Fibroblast of skin of right quadriceps (primary cell): Measurements from ENCODE around the gene CAMK1D.

Source experiments
- DNase-seq: peaks from one replicate; pipeline ENCODE4 v3.0.0-alpha.2; 2013

Gene CAMK1D

DNA sequence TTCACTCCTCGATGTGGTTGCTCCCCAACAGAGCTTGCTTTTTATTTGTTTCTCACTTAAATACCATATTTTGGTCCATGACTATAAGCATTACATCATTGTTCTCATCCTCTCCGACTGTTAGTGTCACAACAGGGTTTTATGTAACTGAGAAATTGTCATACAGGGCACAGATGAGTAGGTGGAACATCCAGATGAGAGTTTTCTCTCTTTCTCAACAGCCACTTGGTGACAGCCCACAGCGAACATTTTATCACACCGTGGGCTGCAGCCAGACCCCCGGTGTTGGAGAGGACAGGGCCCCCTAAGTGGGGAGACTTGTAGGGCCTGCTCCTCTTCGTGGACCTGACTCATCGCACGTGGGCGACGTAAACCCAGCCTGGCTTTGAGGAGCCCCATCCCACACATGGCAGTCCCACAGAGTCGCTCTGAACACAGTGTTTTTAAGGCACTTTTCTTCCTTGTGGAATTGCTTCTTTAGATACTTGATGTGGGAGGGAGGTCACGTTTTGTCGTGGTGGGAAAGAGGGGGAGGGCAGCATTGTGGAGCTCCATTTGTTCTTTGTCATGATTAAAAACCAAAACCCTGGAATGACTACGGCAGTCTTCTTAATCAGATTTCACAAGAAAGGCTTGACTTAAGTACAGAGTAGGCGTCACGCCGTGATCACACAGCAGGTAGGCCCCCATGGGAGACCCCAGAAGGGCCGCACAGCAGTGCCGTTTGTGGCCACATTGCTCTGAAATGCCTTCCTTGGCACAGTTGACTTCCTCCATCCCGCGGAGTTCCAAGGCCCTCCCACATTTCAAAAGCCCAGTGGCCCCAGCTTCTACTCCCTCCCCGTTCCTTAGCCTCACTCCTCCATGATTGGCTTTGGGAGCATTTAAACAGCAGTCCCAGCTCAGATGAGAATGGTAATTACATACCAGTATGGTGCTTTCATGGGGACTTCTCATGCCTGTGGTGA, 431.6 kb downstream of the CAMK1D start:
- DNase-seq, result peak; percentile 12

DNA sequence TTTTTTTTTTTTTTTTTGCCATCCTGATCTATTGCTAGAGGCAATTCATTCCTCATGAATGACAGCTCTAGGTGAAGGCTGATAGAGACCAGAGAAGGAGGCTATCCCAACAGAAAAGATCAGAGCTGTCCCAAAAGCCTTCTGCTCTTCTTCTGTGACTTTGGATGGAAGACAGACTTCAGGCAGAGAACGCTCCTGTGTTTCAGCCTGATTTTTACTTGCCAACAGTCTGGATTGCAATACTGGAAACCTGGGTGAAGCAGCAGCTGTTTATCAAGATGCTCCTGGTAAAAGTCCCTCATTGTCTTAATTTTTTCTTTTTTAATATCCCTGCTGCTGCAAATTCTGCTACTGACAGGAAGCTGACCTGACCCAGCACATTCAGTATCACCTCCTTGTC, 432.6 kb downstream of the CAMK1D start:
- no peak for DNase-seq

DNA sequence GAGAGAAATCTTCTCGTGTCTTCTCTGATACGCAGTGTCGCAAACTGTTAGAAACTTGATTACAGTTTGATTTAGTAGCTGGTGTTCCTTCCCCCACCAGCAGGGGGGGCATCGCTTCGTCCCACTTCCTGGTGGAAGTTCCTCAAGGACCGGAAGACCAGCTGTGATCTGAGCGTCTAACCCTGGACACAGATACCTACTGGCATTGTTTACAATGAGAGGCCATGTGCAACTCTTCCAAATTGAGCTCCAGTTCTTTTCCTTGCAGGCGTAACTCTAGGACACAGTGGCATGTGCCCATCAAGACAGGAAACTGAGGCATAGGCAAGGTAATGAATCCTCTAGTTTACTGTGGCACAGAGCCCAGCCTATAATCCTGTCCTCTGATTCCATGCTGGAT, 433.2 kb downstream of the CAMK1D start:
- peak; percentile 22 for DNase-seq

DNA sequence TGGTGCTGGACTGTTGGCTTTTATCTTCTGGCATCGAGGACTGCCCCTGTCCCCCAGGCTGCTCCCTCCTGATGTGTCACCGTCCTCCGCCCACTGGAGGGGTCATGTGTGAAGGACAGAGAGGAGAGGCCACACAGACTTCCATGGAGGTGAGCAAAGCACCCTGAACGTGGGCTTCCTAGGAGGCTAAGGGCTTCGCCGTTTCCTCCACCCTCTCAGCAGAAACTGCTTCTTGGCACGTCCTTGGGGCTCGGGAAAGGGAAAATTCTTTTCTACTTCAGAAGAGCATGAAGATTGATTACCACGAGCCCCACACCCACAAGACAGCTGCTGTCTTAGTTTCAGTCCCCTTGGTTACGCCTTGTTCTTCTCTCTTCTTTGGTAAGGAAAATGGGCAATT, 433.9 kb downstream of the CAMK1D start:
- DNase-seq, result no peak

DNA sequence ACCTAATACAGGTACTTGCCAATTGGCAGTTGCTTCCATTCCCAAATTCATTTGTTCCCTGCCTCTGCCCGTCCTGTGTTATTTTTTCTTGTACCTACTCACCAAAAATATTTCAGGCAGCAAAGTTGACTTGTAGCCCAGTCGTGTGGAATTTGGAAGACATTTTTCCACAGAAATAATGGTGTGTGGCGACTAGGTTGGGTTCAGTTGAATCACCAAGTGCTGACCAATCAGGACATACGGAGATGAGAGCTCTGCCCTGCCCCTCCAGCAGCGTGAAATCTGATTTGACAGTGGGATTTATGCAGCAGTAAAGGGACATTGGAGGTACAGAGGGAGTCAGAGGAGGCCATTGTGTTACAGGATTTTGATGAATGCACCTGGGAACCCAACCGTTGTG, 435.3 kb downstream of the CAMK1D start:
- DNase-seq, result no peak

DNA sequence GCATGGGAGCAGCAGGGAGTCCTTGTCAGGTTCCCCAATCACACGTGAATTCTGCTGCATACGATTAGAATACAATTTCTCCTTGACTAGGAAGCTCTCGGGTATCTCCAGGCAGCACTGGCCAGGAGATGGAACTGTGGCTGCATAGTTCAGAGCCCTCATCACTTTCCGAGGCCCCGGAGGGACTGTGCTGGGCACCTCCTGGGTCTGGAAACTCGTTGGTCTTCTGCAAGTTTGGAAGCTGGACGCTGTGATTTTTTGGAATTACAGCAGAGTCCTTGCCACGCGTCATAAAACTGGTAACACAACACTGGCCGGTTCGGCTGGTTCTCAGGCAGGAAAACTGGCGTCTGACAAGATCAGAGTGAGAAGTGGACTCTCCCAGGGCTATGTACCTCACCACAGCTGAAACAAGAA, 436.1 kb downstream of the CAMK1D start:
- DNase-seq, result no peak

DNA sequence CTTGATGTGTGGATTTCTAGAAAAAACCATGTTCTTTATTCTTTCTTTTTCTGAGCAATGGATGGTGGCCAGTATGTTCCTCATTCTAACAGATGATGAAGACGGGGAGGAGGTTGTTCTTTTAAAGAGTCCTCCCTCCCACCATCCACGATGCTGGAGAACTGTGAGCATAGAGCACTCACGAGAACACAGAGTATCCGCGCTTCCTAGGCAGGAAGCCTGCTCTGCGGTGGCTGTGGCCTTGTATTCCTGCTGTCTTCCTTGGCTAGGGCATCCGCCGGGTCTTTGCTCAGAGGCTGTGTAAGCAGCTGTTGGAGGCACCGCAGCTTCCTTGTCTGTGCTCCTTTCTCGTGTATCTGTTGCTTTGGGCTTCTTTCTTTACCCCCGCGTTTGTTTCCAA, 437.9 kb downstream of the CAMK1D start:
- DNase-seq, result no peak

DNA sequence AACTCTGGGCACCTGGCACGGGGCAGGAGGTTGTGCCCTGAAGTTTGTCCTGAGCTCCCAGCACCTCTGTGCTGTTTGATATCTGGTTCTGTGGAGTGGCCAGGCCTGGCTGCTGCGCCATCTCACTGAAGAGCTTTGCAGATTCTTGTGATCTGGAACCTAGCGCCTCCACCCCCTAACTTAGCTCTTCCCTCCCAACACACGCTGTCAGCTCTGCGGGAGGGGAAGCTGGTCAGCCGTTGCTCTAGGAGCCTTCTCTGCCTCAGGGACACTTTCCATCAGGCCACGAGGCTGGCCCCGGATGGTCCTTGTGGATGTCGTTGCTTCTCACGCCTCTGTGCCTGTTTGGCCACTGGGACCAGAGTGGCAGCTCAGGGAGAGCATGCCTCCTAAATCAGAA, 438.9 kb downstream of the CAMK1D start:
- DNase-seq, result no peak

DNA sequence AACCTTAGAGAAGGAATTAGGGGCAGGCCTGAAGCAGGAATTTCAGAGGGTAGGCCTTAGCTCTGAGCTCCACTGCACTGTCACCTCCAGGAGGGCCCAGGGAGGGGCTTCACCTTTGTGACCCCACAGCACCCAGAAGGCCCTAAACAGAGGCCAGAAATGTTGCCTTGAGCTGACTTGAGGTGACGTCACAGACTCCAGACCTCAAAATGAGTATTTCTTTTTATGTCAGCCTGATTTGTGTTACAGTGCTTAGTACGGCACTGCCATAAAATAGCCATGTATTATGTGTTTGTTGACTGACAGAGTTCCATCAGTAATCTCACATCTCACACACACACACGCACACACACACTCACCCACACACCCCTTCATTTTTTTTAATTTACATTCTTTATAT, 440.9 kb downstream of the CAMK1D start:
- DNase-seq, result no peak

DNA sequence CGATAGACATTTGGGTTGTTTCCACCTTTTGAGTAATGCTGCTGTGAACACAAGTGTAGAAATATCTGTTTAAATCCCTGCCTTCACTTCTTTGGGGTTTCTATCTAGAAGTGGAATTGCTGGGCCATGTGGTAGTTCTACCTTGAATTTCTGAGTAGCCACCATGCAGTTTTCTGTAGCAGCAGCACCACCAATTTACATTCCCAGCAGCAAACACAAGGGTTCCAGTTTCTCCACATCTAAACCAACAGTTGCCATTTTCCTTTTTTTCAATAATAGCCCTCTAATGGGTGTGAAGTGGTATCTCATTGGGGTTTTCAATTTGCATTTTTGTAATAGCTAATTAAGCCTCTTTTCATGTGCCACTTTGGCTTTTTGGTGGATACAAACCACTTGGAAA, 442.4 kb downstream of the CAMK1D start:
- DNase-seq, result no peak

DNA sequence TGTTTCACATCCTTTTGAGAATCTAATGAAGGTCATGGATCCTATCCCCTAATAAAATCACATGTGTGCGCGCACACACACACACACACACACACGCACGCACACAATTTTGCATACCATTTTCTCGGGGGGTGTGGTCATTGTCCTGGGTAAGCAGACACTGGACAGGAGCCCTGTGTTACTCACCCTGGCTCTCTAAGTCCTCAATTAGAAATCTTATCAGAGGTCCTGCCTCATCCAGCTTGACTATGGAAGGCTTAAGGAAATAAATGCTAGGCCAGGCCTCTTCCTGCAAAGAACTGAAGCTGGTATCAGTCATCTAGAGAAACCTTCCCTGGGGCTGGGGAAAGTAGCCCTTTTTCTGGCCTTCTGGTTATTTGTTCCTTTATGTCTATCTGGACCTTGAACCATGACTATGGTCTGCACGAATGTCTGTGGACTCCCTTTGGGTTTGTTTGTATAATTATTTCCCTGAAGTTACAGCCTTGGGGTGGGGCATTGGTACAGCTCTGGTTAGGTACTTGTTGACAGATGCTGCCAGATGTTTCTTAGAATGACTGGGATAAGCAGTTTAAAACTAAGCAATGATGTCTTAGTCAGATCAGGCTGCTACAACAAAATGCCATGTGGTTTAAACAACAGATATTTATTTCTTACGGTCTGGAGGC, 443.7 kb downstream of the CAMK1D start:
- DNase-seq, result no peak

DNA sequence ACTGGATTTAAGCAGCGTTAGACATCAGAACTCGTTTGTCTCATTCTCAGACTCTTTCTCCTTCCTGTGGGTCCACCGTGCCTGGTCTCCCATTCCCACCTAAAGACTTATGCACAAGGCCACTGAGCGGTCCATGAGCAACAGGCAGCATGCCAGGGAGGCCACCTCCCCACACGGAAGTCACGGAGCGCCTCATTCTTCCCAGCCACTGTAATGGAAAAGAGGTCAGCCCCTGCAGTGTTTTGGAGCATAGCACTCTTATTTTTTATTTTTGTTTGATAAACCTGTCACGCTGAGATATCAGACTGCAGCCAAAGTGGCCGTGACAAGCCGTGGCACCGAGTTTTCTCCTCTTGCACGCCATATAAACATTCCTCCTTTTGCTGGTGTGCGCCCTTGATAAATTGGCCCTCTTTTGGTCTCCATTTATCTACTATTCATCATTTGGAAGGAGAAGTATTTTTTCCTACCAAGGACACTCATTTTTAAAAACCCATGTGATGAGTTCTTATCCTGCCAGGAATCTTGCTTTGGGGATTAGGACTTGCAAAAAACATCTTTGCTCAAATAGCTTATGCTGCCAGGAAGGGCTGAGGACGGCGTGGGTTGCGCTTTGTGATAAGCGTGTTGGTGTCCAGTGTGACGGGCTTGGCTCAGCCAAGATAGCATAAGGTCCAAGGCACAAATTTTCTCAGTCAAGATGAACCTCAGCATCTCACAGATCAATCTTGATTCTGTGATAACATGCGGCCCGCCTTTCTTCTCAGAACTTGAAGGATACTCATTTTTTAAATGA, 446.2 kb downstream of the CAMK1D start:
- no peak for DNase-seq

DNA sequence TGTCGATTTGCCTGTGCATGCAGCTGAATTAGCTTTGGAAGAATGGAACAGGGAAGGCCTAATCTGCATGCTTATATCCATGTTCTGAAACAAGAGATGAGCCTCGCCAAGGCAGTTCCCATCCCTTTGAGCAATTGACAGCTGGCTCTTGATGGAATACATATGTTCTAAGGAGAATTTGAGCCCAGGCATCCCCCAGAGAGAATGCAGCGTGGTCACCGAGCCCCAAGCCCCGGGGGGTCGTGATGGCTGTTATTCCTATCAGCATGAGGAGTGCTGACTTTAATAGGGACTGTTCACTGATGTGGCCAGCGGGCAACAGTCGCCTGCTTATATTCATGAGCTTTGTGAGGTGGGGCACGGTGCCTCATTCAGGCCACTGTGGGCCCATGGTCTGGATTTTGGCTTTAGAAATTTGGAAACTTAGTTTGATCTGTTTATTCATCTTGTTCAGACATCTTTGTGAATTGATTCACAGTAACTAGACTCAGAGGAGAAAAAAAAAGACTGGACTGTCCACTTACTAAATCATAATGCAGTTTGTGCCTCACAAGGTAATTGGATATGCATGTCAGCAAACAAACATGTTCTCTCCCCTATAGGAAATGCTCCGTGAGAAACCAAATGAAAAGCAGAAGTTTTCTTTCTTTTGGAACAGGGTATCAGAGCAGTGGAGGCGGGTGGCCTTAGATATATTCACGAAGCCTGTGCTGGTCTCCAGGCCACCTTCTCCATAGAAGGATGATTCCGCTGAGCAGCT, 447.2 kb downstream of the CAMK1D start:
- no peak for DNase-seq

DNA sequence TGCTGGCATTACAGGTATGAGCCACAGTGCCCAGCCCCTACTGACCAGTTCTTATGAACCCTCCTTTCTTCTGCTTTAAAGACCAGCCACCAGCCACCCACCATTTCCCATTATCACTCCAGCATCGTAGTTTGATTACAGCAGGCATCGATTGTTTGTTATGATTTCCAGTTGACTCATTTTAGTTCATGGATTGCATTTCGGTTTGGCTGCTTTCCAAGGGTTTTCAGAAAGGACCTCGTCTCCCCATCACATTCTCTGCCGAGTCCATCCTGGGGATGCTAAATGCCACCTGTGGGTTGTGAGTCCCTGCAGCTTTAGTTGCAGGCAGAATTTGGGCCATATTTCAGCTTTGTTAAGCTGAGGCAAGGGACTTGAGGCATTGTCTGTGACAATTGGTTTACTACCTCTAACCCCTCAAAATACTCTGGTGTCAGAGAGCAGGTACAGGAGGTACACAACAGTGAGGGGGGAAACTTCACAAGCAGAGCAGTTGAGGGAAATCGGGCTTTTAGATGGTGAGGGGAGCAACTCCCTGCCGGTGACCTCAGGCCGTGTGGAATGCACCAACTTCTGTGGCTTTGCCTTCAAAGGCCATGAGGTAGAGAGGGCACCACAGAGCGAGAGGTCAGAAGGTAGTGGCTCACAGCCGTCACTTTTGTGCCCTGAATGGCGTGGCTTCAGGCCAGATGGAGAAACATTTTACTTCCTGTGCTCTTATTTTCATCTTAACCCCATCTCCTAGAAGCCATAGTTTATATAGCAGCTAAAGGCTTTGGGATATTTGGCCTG, 448.3 kb downstream of the CAMK1D start:
- peak; percentile 38 for DNase-seq

DNA sequence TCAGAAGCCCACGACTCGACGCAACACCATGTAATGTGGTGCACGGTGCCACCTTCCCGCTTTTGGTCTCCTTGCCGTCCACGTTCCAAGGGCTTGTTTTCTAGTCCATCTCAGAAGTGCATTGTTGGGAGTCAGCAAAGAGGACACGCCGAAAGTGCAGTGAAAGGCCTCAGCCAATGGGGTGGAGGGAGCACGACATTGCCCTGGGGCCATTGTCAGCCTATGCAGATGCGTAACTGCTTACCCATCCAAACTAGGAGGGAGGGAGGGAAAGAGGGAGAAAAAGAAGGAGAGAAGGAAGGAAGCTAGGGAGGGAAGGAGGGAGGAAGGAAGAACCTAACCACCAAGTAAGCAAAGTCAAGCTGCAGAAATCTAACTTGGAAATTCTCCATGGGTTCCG, 449.8 kb downstream of the CAMK1D start:
- DNase-seq, result no peak

DNA sequence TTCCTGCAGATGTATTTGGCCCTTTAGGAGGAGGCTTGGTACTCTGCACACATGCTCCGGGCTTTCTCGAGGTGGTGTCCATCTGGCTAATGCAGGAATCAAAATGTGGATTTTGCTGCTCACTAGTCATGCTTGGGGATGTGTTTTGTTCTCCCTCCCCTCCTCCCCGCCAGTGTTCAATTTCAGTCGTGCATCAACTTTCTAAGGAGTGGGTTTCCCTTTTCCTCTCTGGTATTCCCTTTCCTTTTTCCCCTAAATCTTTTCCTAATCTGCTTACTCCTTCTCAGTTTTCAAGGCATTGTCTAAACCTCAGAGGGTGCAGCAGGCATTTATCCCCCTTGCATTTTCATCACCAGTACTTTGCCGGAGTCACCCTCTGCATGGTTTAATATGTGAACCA, 450.4 kb downstream of the CAMK1D start:
- DNase-seq, result no peak

DNA sequence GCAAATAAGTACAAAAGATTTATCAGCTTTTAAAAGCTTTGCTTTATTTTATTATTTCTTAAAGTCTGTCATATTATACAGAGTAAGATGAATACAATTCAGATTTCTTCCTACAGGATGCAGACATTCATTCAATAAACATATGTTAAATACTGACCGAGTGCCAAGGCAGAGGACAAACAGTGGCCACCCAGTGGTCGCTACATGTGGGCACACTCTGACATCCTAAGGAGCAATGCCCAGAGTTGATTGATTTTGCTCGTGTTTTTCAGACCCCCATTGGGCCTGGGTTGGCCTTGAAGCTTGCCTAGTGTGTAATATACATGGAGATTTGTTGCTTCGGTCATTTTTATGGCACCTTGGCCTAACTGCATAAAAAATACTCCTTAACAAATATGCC, 451.0 kb downstream of the CAMK1D start:
- DNase-seq, result no peak

DNA sequence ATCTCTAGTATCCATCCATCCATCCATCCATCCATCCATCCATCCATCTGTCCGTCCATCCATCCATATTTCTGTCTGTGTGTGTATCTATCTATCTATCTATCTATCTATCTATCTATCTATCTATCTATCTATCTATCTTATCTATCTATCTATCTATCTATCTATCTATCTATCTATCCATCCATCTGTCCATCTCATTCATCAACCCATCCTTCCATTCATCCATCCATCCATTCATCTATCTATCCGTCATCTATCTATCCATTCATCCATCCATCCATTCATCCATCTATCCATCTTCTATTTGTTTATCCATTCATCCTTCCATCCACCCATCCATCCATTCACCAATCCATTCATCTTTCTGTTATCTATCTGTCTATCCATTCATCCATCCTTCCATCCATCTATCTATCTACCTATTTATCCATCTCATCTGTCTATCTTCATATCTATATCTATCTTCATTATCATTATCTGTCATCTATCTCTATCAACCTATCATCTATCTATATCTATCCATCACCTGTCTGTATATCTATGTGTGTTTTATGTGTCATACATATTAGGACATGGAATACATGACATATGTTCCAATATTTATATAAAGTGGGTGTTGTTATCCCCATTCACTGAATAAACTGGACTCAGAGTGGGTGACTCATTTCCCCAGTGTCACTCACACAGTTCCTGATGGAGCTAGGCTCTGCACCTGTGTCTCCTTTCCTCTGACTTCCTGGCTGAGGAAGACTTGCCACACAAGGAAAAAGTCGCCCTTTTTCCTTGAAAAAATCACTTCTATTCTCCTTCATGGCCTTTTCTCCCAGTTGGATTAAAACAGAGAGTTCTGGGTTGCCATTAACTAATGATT, 452.1 kb downstream of the CAMK1D start:
- no peak for DNase-seq

DNA sequence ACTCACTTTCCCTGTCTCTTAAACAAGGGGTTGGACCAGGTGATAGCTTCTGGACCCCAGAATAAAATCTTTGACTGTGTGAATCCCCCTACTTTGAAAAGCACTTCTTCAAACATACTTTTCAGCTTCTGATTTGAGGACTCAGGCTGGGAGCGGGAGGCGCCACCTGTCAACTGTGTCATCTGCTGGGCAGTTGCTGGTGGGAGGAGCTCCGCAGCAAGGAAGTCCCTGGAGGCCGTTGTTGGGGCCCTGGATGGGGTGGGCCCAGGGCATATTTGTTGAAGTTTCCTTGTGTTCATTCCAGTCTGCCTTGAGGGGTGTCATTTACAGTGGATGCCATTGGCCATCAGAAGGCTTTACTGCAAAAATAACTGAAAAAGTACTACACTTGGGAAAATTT, 454.4 kb downstream of the CAMK1D start:
- DNase-seq, result no peak

DNA sequence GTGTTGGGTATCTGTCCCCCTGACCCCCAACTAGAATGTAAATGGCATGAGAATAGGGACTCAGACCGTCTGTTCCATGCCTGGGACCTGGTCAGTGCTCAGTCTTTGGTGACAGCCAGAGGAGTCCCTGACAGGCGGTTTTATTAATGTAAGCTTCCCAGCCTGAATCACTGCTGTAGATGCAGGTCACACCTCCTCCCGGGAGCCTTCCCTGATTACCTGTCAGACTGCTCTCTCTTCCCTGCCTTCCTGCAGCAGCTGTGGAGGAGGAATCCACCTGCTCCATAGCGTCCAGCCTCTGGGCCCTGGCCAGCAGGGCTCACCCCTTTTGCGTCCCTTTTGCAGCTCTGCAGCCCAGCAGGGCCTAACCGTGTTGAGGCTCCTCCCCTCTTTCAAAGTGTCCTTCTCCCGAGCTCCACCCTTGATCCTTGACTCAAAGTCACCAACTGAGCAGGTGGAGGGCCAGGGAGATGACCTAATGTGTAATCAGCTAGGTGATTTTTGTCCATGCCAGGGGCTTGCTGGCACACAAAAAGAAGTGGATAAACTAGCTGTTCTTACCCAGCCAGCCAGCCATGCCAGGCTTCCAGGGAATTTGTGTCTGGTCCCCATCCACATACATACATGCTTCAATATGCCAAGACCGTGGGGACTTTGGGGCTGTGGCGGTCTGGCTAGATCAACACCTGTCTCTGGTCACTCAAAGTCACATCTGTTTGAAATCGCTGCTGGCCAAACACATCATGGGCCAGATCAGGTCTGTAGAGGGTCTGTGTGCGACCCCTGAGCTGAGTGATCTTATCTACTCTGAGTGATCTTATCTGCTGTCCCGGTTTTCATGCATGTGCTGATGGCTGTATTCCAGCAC, 457.1 kb downstream of the CAMK1D start:
- DNase-seq, result no peak
